ENCODE data around the gene RNF34.

RNF34 gene, protein sequence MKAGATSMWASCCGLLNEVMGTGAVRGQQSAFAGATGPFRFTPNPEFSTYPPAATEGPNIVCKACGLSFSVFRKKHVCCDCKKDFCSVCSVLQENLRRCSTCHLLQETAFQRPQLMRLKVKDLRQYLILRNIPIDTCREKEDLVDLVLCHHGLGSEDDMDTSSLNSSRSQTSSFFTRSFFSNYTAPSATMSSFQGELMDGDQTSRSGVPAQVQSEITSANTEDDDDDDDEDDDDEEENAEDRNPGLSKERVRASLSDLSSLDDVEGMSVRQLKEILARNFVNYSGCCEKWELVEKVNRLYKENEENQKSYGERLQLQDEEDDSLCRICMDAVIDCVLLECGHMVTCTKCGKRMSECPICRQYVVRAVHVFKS

DNA sequence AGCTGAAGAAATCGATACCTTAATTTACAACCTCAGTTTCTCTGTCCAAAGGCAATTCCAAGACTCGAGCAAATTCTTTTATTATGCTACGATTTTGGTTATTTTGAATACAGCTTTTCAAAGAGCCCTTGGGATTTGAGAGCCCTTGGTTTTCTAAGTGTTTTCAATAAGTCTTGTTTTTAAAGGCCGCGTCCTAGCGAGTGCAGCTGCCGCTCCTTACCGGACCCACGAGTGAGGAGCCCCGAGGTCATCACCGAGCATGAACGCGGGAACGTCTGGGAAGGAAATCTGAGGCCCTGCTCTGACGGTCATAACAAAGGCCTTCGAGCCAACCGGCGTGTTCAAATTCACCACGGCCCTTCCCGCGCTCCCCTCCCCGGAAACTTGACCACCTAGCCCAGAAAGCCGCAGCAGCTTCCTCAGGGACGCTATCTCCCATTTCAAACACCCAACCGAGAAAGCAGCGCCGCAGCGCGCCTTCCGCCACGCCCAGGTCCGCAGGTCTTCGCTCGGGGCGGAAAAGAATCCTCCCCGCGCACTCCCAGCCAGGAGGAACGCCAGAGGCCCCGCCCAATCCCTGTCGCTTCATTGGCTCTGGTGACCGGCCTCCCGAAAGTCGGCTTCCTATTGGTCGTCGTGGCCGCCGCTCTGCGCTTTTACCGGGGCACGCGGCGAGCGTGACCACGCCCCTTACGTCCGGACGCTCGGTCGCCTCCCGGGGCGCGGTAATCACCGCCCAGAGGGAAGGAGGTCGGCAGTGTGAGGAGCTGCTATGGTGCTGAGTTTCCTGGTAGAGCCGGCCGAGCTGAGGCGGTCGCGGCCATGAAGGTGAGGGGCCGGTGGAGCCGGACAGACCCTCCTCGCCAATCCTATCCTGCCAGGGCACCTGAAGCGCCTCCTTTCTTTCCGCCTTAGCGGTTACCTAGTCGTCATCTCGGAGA, at the start of gene RNF34:
Gene RNF34, plus strand, starts transcription at position 728 of the 941 bp plus-strand sequence. Its CDS starts 95 bp downstream, at position 823.
- no peaks in the 10 kb centered on the region for H3K27me3 ChIP-seq (ENCODE audit: low read length)
- H3K9ac ChIP-seq (ENCODE audit: low read length), result peak within 1 kb of the TSS; percentile 92
- peak within 1 kb of the TSS; percentile 89 for H3K4me2 ChIP-seq (ENCODE audit: low read depth, low read length, poor library complexity, severe bottlenecking)
- H3F3A ChIP-seq (ENCODE audit: insufficient read depth), result peaks cover 7% of the 10 kb centered on the region
- H3K36me3 ChIP-seq (ENCODE audit: low read length), result peaks cover 12% of the 10 kb centered on the region
- H2AFZ ChIP-seq (ENCODE audit: low read depth, low read length, severe bottlenecking), result peak within 1 kb of the TSS; percentile 87
- H3K9me3 ChIP-seq (ENCODE audit: insufficient read depth, low read length), result no peaks in the 10 kb centered on the region
- H3K79me2 ChIP-seq (ENCODE audit: insufficient read depth, low read length), result peaks cover 43% of the 10 kb centered on the region
- no peak for TF ChIP-seq EZH2phosphoT487 (conservative IDR thresholded peaks at IDR 0.05; ENCODE audit: low read length)
- TF ChIP-seq, protein P1, sequence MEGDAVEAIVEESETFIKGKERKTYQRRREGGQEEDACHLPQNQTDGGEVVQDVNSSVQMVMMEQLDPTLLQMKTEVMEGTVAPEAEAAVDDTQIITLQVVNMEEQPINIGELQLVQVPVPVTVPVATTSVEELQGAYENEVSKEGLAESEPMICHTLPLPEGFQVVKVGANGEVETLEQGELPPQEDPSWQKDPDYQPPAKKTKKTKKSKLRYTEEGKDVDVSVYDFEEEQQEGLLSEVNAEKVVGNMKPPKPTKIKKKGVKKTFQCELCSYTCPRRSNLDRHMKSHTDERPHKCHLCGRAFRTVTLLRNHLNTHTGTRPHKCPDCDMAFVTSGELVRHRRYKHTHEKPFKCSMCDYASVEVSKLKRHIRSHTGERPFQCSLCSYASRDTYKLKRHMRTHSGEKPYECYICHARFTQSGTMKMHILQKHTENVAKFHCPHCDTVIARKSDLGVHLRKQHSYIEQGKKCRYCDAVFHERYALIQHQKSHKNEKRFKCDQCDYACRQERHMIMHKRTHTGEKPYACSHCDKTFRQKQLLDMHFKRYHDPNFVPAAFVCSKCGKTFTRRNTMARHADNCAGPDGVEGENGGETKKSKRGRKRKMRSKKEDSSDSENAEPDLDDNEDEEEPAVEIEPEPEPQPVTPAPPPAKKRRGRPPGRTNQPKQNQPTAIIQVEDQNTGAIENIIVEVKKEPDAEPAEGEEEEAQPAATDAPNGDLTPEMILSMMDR (IDR thresholded peaks at IDR 0.05; ENCODE audit: insufficient read depth, low read length, poor library complexity, severe bottlenecking), result no peak
- H3K9me2 ChIP-seq (replicated peaks; ENCODE audit: insufficient read depth, low read length), result no peaks in the 10 kb centered on the region
- peak within 1 kb of the TSS; percentile 73 for H3K27ac ChIP-seq (ENCODE audit: low read depth, low read length)
- H3K4me3 ChIP-seq (ENCODE audit: insufficient read depth, low read length, poor library complexity, severe bottlenecking), result peak within 1 kb of the TSS; percentile 88
- H4K20me1 ChIP-seq (ENCODE audit: low read depth, low read length), result peaks cover 11% of the 10 kb centered on the region; the same call in 1 of the 2 replicates

DNA sequence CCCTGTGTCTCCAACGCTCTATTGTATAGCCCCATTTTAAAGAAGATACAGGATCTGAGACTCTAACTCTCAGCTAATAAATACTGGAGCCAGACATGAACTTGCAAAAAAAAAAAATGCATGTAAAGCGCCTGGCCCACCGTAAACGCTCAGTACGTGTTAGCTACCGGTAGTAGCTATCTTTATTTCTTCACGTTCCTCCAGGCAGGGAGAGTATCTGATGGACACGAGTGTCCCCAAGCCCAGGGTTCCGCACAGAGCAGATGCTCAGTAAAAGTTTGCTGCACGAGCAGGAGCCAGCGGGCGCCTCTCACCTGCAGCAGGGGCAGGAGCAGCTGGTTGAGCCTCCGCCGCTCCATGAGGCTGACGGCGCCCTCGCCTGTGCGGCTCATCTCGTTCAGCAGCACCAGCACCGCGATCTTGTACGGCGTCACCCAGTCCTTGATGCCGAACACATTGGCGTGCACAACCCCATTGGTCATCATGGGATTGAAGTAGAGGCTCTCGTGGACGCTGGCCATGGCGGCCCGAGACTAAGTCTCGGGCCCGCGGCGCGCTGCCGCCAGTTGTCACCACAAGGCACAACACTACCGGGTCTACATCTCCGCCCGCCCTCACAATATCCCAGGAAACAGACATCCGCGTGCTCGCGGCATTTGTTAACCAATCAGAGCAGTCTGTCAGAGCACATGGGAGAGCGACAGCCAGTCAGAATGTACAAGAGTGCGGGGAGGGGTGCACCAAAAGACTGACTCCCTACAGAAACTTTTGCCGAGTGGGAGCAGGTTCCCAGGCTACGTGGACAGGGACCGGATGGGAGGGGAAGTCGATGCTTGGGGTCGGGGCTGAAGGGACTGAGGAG, 47.9 kb upstream of the RNF34 start, which contains the start of gene ANAPC5:
Gene ANAPC5, minus strand, starts transcription at position 592 of the 862 bp plus-strand sequence. Its CDS starts 71 bp downstream, at position 521.
- H3K4me3 ChIP-seq (ENCODE audit: insufficient read depth, low read length, poor library complexity, severe bottlenecking), result peak within 1 kb of the TSS; percentile 83
- no peaks in the 10 kb centered on the region for H3K9me3 ChIP-seq (ENCODE audit: insufficient read depth, low read length)
- H3F3A ChIP-seq (ENCODE audit: insufficient read depth), result peaks cover 6% of the 10 kb centered on the region; the same call in 1 of the 2 replicates
- no peaks in the 10 kb centered on the region for H3K27me3 ChIP-seq (ENCODE audit: low read length)
- H3K36me3 ChIP-seq (ENCODE audit: low read length), result peaks cover 9% of the 10 kb centered on the region
- peak within 1 kb of the TSS; percentile 83 for H2AFZ ChIP-seq (ENCODE audit: low read depth, low read length, severe bottlenecking)
- peak within 1 kb of the TSS; percentile 90 for H3K4me2 ChIP-seq (ENCODE audit: low read depth, low read length, poor library complexity, severe bottlenecking)
- no peaks in the 10 kb centered on the region; the same call in 1 of the 2 replicates for H4K20me1 ChIP-seq (ENCODE audit: low read depth, low read length)
- H3K9ac ChIP-seq (ENCODE audit: low read length), result peak within 1 kb of the TSS; percentile 79
- peak within 1 kb of the TSS; percentile 79 for H3K27ac ChIP-seq (ENCODE audit: low read depth, low read length)
- H3K9me2 ChIP-seq (replicated peaks; ENCODE audit: insufficient read depth, low read length), result no peaks in the 10 kb centered on the region
- TF ChIP-seq, protein P1 (IDR thresholded peaks at IDR 0.05; ENCODE audit: insufficient read depth, low read length, poor library complexity, severe bottlenecking), result no peak
- TF ChIP-seq EZH2phosphoT487 (conservative IDR thresholded peaks at IDR 0.05; ENCODE audit: low read length), result no peak
- H3K79me2 ChIP-seq (ENCODE audit: insufficient read depth, low read length), result peaks cover 51% of the 10 kb centered on the region

DNA sequence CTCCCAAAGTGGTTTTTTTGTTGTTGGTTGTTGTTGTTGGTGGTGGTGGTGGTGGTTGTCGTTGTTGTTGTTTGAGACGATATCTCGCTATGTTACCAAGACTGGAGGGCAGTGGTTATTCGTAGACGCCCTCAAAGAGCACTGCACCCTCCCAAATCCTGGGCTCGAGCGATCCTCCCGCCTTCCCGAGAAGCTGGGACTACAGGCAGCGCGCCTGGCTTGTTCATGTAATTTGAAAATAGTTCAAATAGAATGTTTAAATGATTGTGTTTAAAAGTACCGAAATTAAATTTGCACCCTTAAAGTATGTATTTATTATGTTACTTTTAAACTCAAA, 47.3 kb upstream of the RNF34 start:
- Histone ChIP-seq H3K9me2 (replicated peaks; ENCODE audit: insufficient read depth, low read length) (no peaks in the 10 kb centered on the region), H4K20me1 (ENCODE audit: low read depth, low read length) (no peaks in the 10 kb centered on the region; the same call in 1 of the 2 replicates), H3K4me3 (ENCODE audit: insufficient read depth, low read length, poor library complexity, severe bottlenecking) (peak overlapping the region; percentile 61), H3K27ac (ENCODE audit: low read depth, low read length) (peak overlapping the region; percentile 25), H3K9ac (ENCODE audit: low read length) (peak overlapping the region; percentile 79), H3K9me3 (ENCODE audit: insufficient read depth, low read length) (no peaks in the 10 kb centered on the region), H3K4me2 (ENCODE audit: low read depth, low read length, poor library complexity, severe bottlenecking) (peak overlapping the region; percentile 90), H3K27me3 (ENCODE audit: low read length) (no peaks in the 10 kb centered on the region), H3K36me3 (ENCODE audit: low read length) (peaks cover 3% of the 10 kb centered on the region; the same call in 1 of the 2 replicates), H3F3A (ENCODE audit: insufficient read depth) (peaks cover 6% of the 10 kb centered on the region; the same call in 1 of the 2 replicates), H3K79me2 (ENCODE audit: insufficient read depth, low read length) (peaks cover 45% of the 10 kb centered on the region), H2AFZ (ENCODE audit: low read depth, low read length, severe bottlenecking) (peak overlapping the region; percentile 83)
- no peak for TF ChIP-seq EZH2phosphoT487 (conservative IDR thresholded peaks at IDR 0.05; ENCODE audit: low read length)
- TF ChIP-seq, protein P1 (IDR thresholded peaks at IDR 0.05; ENCODE audit: insufficient read depth, low read length, poor library complexity, severe bottlenecking), result no peak

Data from SU-DHL-6 (cell line).